Activated CD4-positive, alpha-beta T cell treated with anti-CD3 and anti-CD28 coated beads, Interleukin-2, amount 50 U/mL, for 4 hours (primary cell): ENCODE results near the gene FRMPD4.

Experiments
- DNase-seq, 2 experiments: peaks; one replicate each; pipeline ENCODE4 v3.0.0-alpha.2; 2020

FRMPD4 gene

DNA sequence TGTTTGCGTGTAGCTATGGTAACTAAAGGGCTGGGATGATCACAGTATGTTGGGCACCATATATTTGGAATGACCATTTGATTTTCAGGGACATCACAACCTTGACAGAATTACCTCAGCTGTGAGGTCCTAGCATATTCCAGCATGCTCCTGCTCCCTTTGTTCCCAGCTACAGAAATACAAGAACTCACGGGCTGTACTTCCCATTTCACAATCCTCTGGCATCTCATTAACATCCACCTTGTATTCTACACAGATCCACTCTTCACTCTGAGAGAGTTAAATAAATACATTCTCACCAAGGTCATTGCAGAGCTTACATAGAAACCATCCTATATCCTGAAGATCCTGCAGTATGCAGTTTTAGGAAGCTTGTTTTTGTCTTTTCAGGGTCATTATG, 169.7 kb downstream of the FRMPD4 start:
- DNase-seq = no peak

DNA sequence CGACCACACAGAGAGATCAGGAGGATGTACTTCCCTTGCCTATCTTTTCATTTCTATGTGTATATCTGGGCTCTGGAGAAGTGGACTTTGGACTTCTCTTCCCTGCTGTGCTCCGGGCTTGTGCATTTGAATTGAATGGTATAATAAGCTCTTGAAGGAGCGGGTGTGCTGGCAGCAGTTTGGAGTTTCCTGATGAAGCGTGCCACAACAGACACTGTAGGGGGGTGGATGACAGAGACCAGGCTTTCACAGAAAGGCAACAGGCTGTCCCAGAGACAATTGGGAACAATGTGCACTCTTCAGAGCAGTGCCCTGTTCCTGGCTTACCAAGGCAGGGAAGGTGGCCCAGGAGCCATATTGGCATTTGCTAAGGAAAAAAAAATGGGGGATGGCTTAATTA, 170.1 kb downstream of the FRMPD4 start:
- no peak for DNase-seq

DNA sequence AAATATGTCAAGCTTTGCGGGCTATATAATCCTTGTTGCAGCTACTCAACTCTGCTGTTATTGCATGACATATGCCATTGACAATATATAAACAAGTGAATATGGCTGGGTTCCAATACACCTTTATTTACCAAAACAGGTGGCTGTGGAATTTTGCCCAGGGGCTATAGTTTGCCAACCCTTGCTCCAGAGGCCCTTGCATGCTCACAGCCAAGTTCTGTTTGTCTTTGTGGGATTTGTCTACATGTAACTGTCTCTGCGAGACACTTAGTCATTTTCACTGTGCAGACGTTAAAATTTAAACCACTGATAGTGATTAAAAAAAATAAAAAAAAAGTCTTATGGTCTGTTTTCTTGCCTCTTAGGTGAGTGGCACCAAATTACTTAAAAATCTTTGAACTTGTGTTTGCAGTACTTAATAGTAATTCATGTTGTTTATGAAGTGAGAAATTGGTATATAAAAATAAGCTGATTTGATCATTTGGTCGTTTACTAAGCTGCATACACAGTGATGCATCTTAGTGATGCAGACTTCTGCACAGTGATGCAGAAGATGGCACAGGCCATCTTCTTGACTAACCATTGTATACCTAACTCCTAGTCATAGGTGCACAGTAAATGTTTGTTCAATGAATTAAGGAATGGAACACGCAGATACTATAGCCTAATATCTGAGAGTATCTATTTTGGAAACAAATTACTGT, 170.9 kb downstream of the FRMPD4 start:
- DNase-seq = no peak

DNA sequence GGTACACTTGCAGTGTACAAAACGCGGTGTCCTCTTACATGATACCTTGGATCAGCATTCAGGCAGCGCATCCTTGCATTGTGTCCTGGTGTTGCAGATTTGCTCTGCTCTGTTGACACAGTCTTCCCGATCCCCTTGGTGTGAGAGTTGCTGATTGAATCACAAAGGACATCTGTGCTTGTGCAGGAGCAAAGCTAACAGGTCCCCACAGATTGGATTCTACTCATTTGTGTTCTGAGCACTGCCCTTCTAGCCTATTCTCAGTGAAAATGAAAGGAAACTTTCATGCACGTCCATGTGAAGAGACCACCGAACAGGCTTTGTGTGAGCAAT, 171.4 kb downstream of the FRMPD4 start:
- DNase-seq = no peak

DNA sequence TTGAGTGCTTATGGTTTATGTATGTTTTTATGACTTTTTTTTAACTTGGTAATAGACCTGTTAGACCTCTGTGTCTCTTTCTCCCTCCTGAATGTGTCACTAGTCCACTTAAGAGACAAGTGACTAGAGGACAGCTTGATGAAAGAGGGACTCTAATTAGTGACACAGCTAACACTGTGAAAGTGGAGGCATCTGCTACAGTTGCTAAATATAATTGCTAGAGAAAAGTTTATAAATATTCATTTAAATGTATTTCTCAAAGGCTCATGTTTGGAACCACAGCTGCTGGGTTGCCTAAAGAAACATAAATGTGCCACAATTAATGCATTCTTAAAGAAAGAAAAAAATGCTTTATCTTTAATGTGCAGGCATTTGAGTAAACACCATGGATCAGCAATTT, 176.4 kb downstream of the FRMPD4 start:
- no peak for DNase-seq

DNA sequence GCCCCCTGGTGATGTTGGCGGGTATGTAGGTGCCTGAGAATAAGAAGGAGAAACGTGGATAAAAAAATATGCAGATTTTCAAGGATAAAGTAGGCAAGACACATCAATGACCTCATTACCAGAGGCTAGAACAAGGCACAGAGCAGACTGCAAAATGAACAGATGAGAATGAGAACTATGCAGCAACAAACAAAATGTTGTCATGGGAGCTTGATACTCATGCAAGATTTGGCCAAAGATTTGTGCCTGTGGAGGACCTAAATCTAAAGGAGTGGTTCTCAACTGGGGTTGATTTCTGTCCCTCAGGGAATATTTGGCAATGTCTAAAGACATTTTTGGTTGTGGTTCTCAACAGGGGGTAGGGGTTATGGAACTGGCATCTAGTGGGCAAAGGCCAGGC, 177.3 kb downstream of the FRMPD4 start:
- no peak for DNase-seq

DNA sequence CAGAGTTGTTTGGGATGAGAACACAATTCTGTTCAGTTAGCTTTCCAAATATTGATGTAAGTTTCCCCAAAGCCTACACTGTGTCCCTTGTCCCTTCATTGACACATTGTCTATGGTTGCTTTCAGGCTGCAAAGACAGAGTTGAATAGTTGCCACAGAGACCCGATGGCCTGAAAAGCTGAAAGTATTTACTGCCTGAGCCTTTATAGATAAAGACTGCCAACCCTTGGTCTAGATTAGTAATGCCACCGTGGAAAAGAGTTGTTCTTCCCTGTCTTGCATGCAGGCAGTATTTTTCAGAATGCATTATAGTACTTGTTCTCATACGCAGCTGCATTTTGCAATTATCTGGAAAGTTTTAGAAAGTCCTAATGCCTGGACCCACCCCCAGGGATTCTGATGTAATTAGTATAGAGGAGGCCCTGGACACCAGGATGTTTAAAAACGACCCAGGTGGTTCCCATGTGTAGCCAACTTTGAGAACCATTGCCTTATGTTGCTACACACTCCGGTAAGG, 180.8 kb downstream of the FRMPD4 start:
- DNase-seq = no peak

DNA sequence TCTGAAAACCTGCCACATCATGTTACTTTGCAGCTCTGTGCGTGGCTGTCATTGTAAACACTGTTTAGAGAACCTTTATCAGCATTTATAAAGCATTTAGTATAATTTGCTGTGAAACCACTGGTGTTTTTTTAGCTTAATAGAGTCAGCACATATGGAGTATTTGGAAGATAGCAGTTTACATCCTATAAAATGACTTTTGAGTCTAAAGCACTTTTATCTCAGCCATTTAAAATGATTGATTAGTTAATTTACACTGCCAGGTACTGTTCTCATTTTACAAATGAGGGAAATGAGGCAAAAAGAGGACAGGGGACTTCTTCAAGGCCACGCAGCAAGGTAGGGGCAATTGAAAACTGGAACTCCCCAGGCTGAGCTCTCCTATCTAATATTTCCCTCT, 181.7 kb downstream of the FRMPD4 start:
- DNase-seq = no peak

DNA sequence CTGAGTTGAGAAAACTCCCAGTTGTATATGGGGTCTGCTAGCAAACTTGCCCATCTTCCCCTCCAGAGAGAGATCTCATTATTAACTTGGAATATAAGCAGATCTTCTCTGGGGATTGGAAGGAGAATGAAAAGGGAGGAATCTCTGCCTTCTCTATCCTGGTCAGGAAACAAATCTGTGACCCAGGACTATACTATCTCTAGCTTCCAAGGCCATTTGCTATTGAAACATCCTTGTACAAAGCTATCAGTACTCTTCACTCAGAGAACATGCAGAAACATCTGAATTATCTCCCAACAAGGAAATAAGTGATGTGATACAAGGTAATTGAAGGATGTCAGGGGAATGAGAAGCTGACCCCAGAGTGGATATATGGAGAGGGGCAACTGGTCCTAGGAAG, 183.8 kb downstream of the FRMPD4 start:
- no peak for DNase-seq

DNA sequence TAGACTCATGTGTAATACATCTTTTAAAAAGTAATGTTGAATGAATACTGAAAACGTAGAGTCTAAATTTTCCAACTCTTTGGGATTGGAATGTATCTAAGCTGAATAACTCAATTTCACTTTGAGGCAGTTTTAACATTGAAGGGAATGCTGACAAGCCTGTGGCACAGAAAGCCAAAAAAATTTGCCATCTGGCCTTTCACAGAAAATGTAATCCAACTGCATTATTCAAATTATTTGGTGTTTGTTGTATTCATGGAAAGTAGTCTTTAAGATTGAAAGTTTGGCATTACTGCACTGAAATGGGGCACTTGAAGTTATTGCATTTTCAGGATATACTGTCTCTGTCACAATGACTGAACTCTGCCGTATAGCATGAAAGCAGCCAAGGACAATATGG, 186.9 kb downstream of the FRMPD4 start:
- DNase-seq = no peak

DNA sequence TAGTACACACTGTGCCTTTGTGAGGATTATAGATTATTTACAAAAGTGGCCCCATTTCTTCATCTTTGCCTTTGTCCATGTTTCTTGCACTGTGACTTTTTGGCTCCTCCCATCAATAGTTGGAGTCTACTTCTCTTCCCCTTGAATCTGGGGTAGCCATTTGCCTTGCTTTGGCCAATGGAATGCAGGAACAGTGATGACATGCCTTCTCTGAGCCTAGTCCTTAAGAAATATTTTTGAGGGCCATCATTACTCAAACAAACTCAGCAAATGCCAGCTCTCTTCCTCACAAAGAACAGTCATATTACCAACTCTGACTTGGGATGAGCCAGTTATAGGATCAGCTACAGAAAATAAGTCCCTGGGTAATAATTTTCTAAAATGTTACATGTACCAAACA, 189.6 kb downstream of the FRMPD4 start:
- no peak for DNase-seq

DNA sequence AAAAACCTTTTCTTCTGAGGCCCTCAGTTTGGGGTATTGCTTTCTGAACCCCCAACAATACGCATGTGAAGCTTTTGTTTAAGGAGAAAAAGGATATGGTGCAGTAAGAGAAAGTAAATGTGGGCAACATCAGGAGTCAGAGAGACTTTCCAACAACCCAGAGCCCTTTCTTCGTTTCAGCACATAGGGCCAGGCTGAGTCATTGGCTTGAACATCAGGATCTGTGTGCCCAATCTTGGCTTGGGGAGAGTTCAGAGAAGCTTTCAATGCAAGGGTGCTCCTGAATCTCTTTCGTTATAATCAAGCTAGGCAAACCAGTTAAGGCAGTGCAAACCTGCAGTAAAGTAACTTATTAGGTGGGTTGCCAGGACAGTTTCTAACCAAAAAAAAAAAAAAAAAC, 191.2 kb downstream of the FRMPD4 start:
- DNase-seq = no peak

DNA sequence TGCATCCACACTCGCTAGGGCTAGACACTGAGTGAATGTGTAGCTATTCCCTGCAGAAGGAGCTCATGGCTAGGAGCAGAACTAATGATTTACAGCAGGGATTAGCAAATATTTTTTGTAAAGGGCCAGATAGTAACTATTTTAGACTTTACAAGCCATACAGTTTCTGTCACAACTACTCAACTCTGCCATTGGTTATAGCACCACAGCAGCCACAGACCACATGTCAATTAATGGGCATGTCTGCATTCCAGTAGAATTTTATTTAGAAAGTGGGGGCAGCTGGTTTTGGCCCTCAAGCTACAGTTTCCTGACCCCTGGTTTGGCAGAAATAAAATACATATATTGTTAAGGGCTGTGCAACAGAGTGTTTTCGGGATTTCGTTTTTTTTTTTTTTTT, 192.6 kb downstream of the FRMPD4 start:
- DNase-seq = no peak

DNA sequence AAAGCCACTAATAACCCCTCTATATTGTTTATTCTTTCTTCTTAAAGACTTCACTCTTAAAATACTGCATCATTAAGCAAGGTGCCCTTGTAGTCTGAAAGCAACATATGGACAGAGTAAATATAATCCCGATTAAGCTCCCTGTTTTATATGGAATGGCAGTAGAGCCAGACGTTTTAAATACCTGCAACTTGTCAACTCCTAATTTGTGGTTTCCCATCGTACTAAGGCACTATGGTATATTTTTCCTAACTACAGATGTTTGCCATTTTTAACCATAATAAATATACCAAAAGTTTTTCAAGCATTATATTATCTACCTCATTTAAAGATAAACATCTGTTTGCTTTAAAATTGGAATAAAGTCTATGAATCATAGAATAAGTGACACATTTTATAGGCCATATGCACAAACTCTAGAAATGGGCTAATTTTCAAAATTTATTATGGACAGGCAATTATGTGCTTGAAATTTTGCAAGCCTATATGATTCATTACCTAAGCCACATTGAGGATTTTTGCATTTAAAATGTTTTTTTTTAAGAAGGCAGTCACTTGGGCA, 194.6 kb downstream of the FRMPD4 start:
- DNase-seq = no peak

DNA sequence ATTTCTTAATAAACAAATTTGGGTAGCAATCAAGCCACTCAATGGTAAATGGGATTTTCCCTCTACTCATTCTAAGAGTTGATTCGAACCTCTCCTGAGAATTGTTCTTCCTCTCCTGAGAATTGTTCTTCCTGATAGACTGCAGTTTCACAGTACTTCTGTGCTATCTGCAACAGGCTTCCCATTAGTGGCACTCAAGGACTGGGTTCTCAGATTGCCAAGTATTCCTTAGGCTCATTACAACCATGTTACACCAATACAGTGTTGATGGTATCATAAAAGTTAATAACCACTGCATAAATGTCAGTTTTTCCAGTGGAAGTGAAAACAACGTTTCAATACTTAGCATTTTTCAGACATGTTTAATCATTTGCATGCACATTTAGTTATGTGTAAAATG, 201.6 kb downstream of the FRMPD4 start:
- no peak for DNase-seq

DNA sequence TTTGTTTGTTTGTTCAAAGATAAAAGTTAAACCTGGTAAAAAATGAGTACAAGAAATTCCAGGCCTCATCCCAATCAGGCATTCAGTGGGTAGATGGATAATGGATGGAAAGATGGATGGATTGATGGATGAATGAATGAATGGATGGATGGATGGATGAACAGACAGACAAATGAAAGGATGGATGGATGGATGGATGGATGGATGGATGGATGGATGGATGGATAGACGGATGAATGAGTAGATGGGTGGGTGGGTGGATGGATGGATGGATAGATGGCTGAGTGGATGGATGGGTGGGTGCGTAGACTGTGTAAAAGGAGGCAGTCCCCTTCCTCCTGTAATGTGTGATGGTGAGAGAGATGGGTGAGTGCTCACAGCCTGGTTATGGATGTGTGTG, 206.7 kb downstream of the FRMPD4 start:
- no peak for DNase-seq

DNA sequence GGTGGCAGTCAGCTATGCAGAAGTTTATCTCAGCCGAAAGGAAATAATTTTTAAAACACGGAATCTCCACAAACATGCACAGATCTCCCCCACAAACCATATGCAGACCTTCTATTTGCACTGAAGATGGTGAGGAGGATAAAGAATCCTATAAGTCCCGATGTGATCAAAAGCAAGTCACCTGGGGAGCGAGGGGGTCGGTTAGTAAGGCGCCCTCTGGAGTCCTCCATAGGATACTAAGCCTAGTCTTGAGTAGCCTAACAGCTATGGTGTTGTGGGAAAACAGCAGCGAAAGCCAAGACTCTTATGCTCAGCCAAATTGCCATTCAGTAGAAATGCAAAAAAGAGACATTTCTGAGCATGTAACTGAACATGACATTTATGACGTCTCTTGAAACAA, 210.9 kb downstream of the FRMPD4 start:
- no peak for DNase-seq

DNA sequence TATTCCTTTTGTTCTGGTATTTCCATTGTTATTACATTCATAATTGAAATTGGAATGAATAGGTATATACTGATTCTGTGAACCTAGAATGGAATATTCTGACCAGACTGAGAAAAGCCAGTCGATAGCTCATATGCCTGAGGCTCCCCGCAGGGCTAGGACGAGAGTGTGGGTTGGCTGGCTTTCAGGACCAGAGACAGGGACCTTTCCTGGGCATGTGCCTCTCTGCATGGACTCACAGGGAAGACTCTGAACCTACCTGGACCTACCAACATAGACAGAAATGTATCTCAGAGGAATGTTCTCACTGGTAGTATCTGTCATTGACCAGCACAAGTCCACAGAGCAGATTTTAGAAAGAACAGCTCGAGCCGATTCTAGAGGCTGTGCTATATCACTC, 214.6 kb downstream of the FRMPD4 start:
- DNase-seq = no peak

DNA sequence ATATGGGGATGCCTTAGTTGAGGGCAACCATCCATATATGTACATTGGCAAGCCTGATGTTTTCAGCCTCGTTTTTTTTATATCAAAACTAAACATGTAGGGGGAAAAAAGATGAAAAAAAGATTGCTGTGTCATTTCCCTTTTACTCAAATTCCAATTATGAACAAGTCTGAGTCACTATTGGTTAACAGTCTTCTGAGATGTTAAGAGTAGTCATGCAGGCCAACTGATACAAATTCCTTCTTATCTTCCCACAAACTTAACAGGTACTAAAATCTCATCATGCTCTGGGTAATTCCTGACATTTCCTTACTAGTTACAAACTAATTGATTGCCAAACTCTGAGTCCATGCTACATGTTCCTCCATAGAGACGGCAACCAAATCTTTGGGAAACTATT, 222.1 kb downstream of the FRMPD4 start:
- no peak for DNase-seq

DNA sequence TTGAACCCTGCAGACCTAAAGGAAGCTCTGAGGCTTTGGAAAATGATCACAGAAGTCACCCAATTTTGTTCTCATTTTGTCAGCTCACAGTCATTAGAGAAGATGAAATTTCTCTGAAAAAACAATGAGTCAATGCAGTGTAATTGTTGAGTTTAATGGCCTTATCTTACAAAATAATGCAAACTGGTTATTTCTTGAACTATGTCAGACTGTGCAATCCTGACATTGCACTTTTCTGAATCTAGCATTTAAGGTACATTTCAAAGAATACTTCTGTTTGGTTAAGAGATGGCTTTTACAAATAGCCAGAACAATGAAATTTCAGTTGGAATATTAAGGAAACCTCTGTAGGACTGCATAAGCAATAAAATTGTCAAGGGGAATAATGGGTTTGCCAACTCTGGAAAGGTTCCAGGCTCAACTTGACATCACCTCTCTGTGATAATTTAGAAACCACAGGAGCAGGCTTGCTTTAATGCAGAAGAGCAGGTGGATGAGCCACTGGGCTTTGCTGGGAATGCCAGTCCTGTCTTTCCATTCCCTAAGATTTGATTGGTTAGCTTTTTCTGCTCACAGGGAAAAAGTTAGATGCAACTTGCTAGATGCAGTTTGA, 222.8 kb downstream of the FRMPD4 start:
- DNase-seq = no peak

DNA sequence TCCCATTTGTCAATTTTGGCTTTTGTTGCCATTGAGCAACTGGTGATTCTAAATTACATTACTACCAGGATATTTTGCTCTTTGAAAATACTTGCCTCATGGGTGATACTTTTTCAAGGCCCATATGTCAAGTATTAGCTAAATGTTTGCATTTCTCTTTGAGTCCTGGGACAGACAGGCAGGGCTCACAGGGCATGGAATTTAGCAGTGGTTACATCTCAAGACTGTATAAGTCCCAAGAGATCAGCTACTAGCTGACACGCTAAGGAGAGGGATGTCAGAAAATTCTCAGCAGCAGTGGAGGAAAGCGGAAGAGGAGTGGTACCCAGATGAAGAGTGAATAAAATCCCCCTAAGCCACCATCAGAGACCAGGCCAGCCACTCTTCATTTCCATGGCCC, 224.9 kb downstream of the FRMPD4 start:
- no peak for DNase-seq

DNA sequence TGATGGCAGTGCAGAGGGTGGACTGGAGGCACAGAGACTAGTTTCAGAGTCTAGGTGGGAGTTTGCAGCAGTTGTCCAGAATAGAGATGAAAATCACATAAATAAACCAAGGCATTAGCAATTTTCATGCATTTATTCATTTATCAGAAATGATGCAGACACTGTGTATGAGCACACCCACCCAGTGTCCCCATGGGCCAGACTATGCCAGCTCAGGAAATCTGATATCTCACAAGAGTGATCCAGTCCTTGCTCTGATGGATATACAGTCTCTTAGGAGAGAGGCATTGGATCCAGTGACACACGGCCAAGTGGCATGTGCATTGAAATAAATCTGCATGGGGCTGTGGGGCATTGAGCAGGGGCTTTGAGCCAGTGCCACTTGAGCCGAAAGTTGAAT, 228.2 kb downstream of the FRMPD4 start:
- DNase-seq = no peak

DNA sequence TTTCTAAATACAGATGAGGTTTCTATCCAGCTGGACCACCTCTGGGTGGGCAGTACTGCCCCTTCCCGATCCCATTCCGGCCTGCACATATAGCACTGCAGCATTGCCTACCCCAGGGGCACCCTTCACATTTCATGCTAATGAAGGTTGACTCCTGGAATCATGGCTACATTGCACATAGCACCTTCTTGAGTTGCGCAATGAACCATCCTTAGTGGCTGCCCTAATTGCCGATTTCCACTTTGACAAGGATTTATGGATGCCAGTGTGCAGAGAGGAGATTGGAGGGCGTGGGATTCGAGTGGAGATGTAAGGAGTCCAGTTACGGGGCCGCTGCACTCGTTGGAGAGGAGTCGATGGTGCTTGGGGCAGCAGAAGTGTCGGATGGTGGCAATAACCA, 229.0 kb downstream of the FRMPD4 start:
- DNase-seq = no peak

DNA sequence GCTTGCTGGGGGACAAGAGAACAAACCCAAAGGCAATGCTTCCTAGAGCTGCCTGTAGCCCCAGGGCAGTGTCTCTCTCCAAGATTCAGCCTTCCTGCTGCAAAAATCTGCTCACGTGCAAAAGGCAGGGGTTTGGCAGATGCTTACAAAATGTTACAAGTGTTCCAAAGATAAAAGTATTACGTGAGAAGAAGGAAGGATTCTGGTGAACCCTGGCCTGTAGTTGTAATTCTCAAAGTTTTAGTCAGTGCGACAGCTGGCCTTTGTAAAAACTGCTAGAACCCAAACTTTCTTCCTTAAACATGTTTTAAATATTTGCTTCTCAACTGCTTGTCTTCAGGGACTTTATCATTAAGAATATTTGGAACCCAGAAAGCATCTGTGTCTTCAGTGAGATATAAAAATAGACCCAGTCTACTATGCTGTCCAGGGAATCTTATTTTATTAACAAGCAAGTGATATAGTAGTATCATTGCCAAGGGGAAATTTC, 232.3 kb downstream of the FRMPD4 start:
- no peak for DNase-seq

DNA sequence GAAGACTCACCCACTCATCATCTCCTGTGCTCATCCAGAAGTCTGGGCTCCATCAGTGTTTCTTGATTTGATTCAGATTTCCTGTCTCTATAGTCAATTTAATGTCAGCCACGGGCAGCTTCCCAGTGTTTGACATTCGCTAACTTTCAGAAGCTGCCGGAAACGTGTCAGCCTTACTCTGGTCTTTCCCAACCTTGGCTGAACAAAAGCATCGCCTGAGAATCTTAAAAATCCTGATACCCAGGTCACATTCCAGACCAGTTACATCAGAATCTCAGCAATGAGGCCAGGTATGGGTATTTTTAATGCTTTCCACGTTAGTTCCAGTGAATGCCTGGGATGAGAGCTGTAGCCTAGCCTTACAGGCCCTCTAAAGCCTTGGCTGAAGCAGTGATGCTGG, 233.8 kb downstream of the FRMPD4 start:
- DNase-seq = no peak
